HUES6 (cell line): ENCODE results near the gene PRKRA.
A peak's percentile ranks its signal among the peaks of the same experiment; 100 is the strongest.
"Not testable (repeated sequence)": the region's sequence is repeated elsewhere in the genome, so short reads cannot be mapped to it uniquely, and the experiment has no call there.

Experiments
- H3K27ac ChIP-seq: 2 replicates; pipeline ENCODE4 v1.7.0; 2013; ENCODE audit warnings: low read depth, mild to moderate bottlenecking, low read length, inconsistent platforms
- H3K27me3 ChIP-seq: 2 replicates; pipeline ENCODE4 v1.6.1; 2013; ENCODE audit warnings: low read length; ENCODE audit not compliant: control insufficient read depth, insufficient read depth
- H3K36me3 ChIP-seq: 2 replicates; pipeline ENCODE4 v1.6.1; 2013; ENCODE audit warnings: low read length; ENCODE audit not compliant: control insufficient read depth, insufficient read depth
- H3K4me1 ChIP-seq: 2 replicates; pipeline ENCODE4 v1.6.1; 2013; ENCODE audit warnings: low read length; ENCODE audit not compliant: control insufficient read depth, insufficient read depth
- H3K4me3 ChIP-seq: 2 replicates; pipeline ENCODE4 v1.5.1; 2013; ENCODE audit warnings: low read depth, low read length
- H3K9ac ChIP-seq: one replicate; pipeline ENCODE4 v1.6.1; 2013; ENCODE audit warnings: mild to moderate bottlenecking, low read length
- H3K9me3 ChIP-seq: 2 replicates; pipeline ENCODE4 v1.6.1; 2013; ENCODE audit warnings: low read depth, low read length; ENCODE audit not compliant: control insufficient read depth, insufficient read depth

Gene PRKRA

DNA sequence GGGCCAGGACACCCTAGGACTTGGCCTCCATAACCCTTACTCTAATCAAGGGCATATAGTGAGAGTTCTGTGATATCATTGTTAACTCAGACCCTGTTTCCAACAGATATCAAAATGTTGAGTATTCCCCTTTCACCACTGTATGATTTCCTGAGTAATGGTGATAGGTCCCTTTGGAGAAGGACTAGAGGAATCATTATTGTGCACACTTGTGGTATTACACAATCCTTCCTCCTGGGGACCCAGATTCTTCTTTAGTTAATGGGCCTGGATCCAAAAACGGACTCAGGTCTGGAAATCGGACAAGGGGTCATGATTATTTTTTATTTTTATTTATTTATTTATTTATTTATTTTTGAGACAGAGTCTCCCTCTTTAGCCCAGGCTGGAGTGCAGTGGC lies 23.5 kb downstream of the PRKRA start:
- H3K9ac ChIP-seq = no peak overlapping the region
- H3K4me3 ChIP-seq = no peak overlapping the region
- no peaks in the 10 kb centered on the region for H3K9me3 ChIP-seq
- no peaks in the 10 kb centered on the region for H3K27me3 ChIP-seq
- H3K27ac ChIP-seq = no peak overlapping the region
- H3K36me3 ChIP-seq = peaks cover 60% of the 10 kb centered on the region
- H3K4me1 ChIP-seq = no peaks in the 10 kb centered on the region

DNA sequence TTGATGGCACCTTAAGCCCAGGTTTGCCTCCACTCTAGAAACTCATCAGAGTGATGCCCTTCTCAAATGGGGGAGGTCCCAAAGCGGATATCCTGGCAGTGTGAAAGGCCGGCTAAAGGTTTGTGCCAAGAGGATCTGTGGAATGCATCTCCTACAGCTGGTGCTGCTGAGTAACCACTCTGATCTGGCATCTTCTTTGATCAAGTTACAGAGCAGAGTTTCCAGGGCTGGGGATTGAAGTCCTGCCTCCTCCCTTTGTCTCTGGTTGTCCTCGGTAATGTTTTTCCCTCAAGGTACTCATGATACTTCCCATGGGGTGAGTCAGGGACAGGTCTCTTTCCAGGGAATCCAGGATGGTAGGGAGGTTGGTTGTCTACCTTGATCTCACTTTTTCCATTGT lies 24.6 kb downstream of the PRKRA start:
- peaks cover 49% of the 10 kb centered on the region for H3K36me3 ChIP-seq

DNA sequence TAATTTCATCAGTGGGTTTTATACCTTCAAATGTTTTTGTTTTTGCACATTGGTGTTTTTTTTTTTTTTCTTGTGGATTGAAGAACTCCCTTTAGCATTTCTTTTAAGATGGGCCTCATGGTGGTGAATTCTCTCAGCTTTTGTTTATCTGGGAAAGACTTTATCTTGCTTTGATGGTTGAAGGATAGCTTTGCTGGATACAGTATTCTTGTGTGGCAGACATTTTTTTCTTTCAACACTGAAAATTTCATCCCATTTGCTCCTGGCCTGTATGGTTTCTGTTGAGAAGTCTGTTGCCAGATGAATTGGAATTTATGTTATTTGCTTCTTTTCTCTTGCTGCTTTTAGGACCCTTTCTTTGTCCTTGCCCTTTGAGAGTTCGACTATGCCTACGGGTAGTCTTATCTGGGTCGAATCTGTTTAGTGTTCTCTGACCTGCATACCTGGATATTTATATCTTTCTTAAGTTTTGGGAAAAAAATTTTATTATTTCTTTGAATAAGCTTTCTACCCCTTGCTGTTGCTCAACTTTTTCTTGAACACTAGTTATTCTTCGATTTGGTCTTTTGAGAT lies 25.6 kb downstream of the PRKRA start:
- Histone ChIP-seq H3K4me3 (no peak overlapping the region), H3K9me3 (no peaks in the 10 kb centered on the region), H3K4me1 (no peaks in the 10 kb centered on the region)

More for the DNA sequence above, 24.6 kb downstream of the PRKRA start:
- H3K9ac ChIP-seq = no peak overlapping the region
- H3K4me1 ChIP-seq = no peaks in the 10 kb centered on the region
- no peak overlapping the region for H3K27ac ChIP-seq
- no peak overlapping the region for H3K4me3 ChIP-seq
- no peaks in the 10 kb centered on the region for H3K9me3 ChIP-seq
- no peaks in the 10 kb centered on the region for H3K27me3 ChIP-seq

DNA sequence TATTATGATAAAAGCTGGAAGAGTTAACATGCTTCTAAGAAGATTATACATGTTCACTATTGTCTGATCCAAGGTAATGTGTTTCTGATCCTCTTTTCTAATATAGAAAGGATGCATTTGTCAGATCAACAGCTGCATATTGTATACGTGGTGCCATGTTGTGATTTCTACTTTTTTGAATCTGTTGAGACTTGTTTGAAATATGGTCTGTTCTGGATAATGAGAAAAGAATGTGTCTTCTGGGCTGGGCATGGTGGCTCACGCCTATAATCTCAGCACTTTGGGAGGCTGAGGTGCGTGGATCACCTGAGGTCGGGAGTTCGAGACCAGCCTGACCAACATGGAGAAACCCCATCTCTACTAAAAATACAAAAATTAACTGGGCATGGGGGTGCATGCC lies 27.2 kb downstream of the PRKRA start:
- H3K27me3 ChIP-seq = not testable (repeated sequence)

More for the DNA sequence above, 25.6 kb downstream of the PRKRA start:
- Histone ChIP-seq H3K27ac (no peak overlapping the region), H3K9ac (no peak overlapping the region), H3K36me3 (peaks cover 39% of the 10 kb centered on the region), H3K27me3 (no peaks in the 10 kb centered on the region)

DNA sequence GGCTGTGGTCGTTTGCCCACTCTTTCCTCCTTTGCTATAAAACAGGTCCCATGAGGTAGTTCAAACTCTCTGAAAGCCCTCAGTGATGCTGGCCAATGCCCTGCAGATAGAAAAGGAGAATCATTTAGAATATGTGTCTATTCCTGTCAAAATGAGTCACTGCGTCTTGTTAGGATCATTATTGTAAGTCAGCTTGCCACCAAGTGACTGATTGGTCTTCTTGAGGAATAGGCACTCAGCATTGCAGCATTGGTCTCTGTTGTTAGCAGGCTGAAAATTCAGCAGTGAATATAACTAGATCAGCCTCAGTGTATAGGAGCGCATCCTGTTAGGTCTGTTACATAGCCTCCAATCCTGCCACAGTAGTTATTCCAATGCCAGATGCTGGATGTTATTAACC lies 28.9 kb downstream of the PRKRA start:
- Histone ChIP-seq H3K36me3 (peaks cover 11% of the 10 kb centered on the region), H3K27me3 (no peaks in the 10 kb centered on the region), H3K9me3 (no peaks in the 10 kb centered on the region), H3K4me1 (no peaks in the 10 kb centered on the region), H3K4me3 (no peak overlapping the region), H3K9ac (no peak overlapping the region), H3K27ac (no peak overlapping the region)

More for the DNA sequence above, 27.2 kb downstream of the PRKRA start:
- H3K4me1 ChIP-seq, H3K4me3 ChIP-seq, H3K9ac ChIP-seq, H3K9me3 ChIP-seq, H3K27ac ChIP-seq: not testable (repeated sequence)
- H3K36me3 ChIP-seq = peaks cover 23% of the 10 kb centered on the region

DNA sequence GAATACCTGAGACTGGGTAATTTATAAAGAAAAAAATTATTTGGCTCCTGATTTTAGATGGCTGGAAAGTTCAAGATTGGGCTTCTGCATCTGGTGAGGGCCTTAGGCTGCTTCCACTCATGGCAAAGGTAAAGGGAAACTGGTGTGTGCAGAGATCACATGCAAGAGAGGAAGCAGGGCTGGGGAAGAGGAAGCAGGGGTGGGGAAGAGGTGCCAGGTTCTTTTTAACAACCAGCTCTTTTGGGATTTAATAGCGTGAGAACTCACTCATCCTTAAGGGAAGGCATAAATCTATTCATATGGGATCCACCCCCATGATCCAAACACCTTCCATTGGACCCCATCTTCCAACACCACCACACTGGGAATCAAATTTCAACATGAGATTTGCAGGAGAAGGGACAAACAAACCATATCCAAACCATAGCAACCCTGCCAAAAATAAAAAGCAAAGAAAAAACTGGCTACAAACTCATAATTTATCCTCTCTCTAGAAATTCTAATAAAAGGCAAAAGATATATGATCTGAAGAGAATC lies 30.4 kb downstream of the PRKRA start:
- Histone ChIP-seq H3K27me3 (no peaks in the 10 kb centered on the region), H3K27ac (no peak overlapping the region), H3K9me3 (no peaks in the 10 kb centered on the region), H3K4me3 (no peak overlapping the region), H3K9ac (no peak overlapping the region), H3K36me3 (no peaks in the 10 kb centered on the region), H3K4me1 (no peaks in the 10 kb centered on the region)

DNA sequence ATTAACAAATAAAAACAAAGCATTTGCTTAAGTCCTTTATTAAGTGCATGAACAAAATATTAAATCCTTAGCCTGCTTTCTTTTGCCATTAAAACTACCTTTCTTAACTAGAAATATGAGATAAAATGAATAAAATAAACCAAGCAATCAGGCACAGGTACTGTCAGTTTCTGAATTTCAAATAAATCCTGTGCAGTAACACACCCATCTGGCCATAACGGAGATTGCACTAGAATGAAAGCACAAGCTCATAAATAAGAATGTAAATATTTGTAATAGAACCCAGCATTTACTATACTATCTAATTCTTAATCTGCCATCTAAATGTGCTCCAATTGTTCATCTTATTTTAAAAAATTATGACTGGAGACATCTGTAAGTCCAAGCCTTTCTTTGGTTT lies 31.9 kb downstream of the PRKRA start:
- Histone ChIP-seq H3K4me1 (peaks cover 4% of the 10 kb centered on the region; the same call in 1 of the 2 replicates), H3K9ac (no peak overlapping the region), H3K27me3 (no peaks in the 10 kb centered on the region), H3K36me3 (no peaks in the 10 kb centered on the region), H3K4me3 (no peak overlapping the region), H3K9me3 (no peaks in the 10 kb centered on the region), H3K27ac (no peak overlapping the region)

DNA sequence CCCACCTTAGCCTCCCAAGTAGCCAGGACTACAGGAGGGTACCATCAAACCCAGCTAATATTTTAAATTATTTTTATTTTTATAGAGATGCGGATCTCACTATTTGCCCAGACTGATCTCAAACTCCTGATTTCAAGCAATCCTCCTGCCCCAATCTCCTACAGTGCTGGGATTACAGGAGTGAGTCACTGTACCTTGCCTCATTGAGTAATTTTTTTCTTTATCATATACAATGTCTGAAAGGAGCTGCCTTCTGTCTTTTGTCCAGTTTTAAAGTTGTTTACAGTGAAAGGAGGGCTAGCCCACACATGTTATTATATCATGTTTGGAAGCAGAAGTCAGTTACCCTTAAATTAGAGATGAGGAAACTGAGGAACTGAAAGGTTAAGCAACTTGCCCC lies 32.5 kb downstream of the PRKRA start:
- no peaks in the 10 kb centered on the region for H3K27me3 ChIP-seq
- H3K36me3 ChIP-seq = no peaks in the 10 kb centered on the region
- no peaks in the 10 kb centered on the region for H3K9me3 ChIP-seq
- no peak overlapping the region for H3K9ac ChIP-seq
- H3K27ac ChIP-seq = no peak overlapping the region
- H3K4me3 ChIP-seq = no peak overlapping the region
- H3K4me1 ChIP-seq = peaks cover 4% of the 10 kb centered on the region; the same call in 1 of the 2 replicates

DNA sequence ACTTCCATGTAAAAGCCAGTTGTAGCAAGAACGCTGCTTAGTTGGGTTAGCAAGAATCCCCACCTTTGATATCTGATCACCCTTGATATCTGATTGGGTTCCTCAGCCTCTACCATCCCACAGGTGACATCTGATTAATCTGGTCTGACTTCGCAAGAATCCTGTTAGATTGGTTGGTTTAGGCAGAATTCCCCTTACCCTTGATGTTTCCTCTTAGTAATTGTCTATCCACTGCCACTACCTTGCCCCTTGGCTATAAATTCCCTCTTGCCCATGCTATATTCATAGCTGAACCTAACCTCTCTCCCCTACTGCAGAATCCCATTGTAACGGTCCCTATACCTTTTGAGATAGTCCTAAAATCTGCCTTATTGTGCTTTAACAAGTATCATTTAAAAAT lies 33.1 kb downstream of the PRKRA start:
- Histone ChIP-seq H3K9ac (no peak overlapping the region), H3K27ac (no peak overlapping the region), H3K9me3 (no peaks in the 10 kb centered on the region), H3K36me3 (no peaks in the 10 kb centered on the region), H3K4me3 (no peak overlapping the region), H3K4me1 (peaks cover 4% of the 10 kb centered on the region; the same call in 1 of the 2 replicates), H3K27me3 (no peaks in the 10 kb centered on the region)

DNA sequence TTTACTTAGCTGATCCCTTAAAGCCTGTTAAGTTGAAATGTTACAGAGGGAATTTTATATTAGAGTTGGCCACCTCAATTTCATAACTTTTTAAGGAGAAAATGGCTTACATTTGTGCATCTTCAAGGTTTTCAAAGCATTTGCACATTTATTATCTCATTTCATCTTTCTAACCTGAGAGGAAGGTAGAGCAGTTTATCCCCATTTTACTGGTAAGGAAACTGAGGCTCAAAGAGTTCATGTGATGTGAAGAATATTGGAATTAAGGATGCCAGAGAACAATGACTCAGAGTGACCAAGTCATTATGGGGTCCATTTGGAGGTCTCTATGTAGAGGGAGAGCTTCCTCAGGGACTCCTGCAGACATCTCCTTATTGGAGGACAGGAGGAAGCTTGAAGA lies 35.0 kb downstream of the PRKRA start:
- Histone ChIP-seq H3K4me3 (no peak overlapping the region), H3K9ac (no peak overlapping the region), H3K36me3 (no peaks in the 10 kb centered on the region)

DNA sequence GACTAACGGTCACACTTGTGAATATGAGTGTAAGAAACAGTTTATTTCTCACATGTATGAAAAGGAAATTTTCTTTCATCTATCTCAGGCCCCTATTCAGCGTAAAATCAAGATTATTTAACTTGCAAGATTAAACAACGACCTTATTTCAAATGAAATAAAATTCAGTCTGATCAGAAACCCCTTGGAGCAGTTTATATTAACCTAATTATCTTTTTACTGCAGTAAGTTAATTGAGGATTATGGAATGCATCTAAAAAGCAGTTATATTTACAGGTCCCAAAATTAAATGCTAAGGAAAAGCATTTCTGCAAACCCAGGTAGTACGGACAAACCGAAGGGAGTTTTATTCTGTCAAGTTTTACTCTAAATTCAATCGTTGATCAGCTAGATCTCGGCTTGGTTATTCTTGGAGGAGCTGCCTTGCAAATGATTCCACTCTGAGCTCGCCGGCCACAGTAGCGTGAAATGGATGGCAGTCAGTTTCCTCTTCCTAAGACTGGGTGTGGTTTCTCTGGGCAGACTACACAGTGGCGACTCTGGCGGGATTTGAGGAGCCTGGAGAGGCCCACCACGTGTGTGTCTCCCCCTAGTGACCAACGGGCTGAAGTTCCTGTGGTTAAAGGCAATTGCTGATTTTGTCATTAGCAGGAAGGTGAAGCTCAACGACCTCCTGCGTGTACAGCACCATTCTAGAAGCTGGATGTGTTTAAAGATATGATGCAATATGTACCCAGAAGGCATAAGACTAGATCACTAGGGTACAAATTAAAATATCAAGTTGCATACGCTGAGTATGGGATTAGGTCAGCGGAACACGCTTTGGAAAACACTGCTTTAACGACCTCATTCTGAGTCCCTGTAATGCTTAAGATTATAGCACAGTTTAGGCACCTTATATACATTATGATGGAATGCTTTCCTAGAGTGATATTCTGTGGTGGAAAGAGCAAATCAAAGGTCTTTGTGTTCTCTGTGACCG lies 36.4 kb downstream of the PRKRA start:
- Histone ChIP-seq H3K27ac (peak overlapping the region; percentile 97; the same call in 1 of the 2 replicates), H3K4me1 (peaks cover 4% of the 10 kb centered on the region; the same call in 1 of the 2 replicates)

More for the DNA sequence above, 35.0 kb downstream of the PRKRA start:
- Histone ChIP-seq H3K4me1 (peaks cover 4% of the 10 kb centered on the region; the same call in 1 of the 2 replicates), H3K27me3 (no peaks in the 10 kb centered on the region), H3K27ac (no peak overlapping the region), H3K9me3 (no peaks in the 10 kb centered on the region)

More for the DNA sequence above, 36.4 kb downstream of the PRKRA start:
- H3K36me3 ChIP-seq = no peaks in the 10 kb centered on the region
- H3K4me3 ChIP-seq = peak overlapping the region; percentile 71
- H3K27me3 ChIP-seq = no peaks in the 10 kb centered on the region
- H3K9me3 ChIP-seq = no peaks in the 10 kb centered on the region
- H3K9ac ChIP-seq = peak overlapping the region; percentile 94
